Measurements from ENCODE around the gene ZNF470.

Gene ZNF470

GRCh38 chr19:56567274-56568120, at the start of gene ZNF470:
Gene ZNF470, plus strand, starts transcription at chr19:56567468. Its CDS starts 2,844 bp downstream, at chr19:56570312.
- no peak for TF ChIP-seq CTCF (conservative IDR thresholded peaks at IDR 0.05; ENCODE audit: control insufficient read depth, insufficient read depth, low read depth, low read length)
- DNase-seq (ENCODE audit: low read depth), result peak; percentile 88
- H3K4me3 ChIP-seq (ENCODE audit: control insufficient read depth, low read depth, low read length), result peak within 1 kb of the TSS; percentile 95

GRCh38 chr19:56525214-56525860, 41.9 kb upstream of the ZNF470 start:
- DNase-seq (ENCODE audit: low read depth), result no peak
- H3K4me3 ChIP-seq (ENCODE audit: control insufficient read depth, low read depth, low read length), result no peak overlapping the region
- TF ChIP-seq CTCF (conservative IDR thresholded peaks at IDR 0.05; ENCODE audit: control insufficient read depth, insufficient read depth, low read depth, low read length), result no peak

GRCh38 chr19:56537442-56537841, 29.8 kb upstream of the ZNF470 start:
- no peak overlapping the region for H3K4me3 ChIP-seq (ENCODE audit: control insufficient read depth, low read depth, low read length)
- no peak for TF ChIP-seq CTCF (conservative IDR thresholded peaks at IDR 0.05; ENCODE audit: control insufficient read depth, insufficient read depth, low read depth, low read length)
- no peak for DNase-seq (ENCODE audit: low read depth)

GRCh38 chr19:56538254-56538760, 29.0 kb upstream of the ZNF470 start:
- TF ChIP-seq CTCF (conservative IDR thresholded peaks at IDR 0.05; ENCODE audit: control insufficient read depth, insufficient read depth, low read depth, low read length), result no peak
- DNase-seq (ENCODE audit: low read depth), result peak; percentile 84
- peak overlapping the region; percentile 72 for H3K4me3 ChIP-seq (ENCODE audit: control insufficient read depth, low read depth, low read length)

GRCh38 chr19:56538761-56539263, 28.5 kb upstream of the ZNF470 start, which contains the start of gene ZFP28:
Gene ZFP28, plus strand, starts transcription at chr19:56538948. Its CDS starts 71 bp downstream, at chr19:56539019.
- H3K4me3 ChIP-seq (ENCODE audit: control insufficient read depth, low read depth, low read length), result peak within 1 kb of the TSS; percentile 72
- DNase-seq (ENCODE audit: low read depth), result no peak
- TF ChIP-seq CTCF (conservative IDR thresholded peaks at IDR 0.05; ENCODE audit: control insufficient read depth, insufficient read depth, low read depth, low read length), result no peak

- H3K4me3 ChIP-seq (ENCODE audit: control insufficient read depth, low read depth, low read length), result no peak overlapping the region
- TF ChIP-seq CTCF (conservative IDR thresholded peaks at IDR 0.05; ENCODE audit: control insufficient read depth, insufficient read depth, low read depth, low read length), result no peak
- DNase-seq (ENCODE audit: low read depth), result no peak
These were observed 23.5 kb upstream of the ZNF470 start for GRCh38 chr19:56543776-56544175.

Data from fibroblast of mammary gland (primary cell).